ENCODE measurements around the gene PPM1M.

GRCh38 chr3:52218937-52219650 lies 26.5 kb upstream of the PPM1M start:
- no peak for TF ChIP-seq POLR2AphosphoS5 (IDR thresholded peaks at IDR 0.05)
- no peak for TF ChIP-seq EP300 (IDR thresholded peaks at IDR 0.05; ENCODE audit: low read depth)
- TF ChIP-seq, protein P1, sequence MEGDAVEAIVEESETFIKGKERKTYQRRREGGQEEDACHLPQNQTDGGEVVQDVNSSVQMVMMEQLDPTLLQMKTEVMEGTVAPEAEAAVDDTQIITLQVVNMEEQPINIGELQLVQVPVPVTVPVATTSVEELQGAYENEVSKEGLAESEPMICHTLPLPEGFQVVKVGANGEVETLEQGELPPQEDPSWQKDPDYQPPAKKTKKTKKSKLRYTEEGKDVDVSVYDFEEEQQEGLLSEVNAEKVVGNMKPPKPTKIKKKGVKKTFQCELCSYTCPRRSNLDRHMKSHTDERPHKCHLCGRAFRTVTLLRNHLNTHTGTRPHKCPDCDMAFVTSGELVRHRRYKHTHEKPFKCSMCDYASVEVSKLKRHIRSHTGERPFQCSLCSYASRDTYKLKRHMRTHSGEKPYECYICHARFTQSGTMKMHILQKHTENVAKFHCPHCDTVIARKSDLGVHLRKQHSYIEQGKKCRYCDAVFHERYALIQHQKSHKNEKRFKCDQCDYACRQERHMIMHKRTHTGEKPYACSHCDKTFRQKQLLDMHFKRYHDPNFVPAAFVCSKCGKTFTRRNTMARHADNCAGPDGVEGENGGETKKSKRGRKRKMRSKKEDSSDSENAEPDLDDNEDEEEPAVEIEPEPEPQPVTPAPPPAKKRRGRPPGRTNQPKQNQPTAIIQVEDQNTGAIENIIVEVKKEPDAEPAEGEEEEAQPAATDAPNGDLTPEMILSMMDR (IDR thresholded peaks at IDR 0.05), result no peak
- no peak for TF ChIP-seq POLR2A (IDR thresholded peaks at IDR 0.05)

Measured in transverse colon (tissue), 4 donors.